ENCODE measurements around the gene RPS4Y2. TPM values are rescaled to one million over a fixed set of nuclear protein-coding genes. Genes with fewer than 3 reads are reported as not detected.

Gene RPS4Y2
- total and polyA plus RNA-seq, 2 of the 13 experiments (the other 11 are each of a cell fraction or from before 2014, with no cell fraction given), result not detected

GRCh38 chrY:20784965-20785364 is 29.1 kb downstream of the RPS4Y2 start:
- no peak overlapping the region for H2AFZ ChIP-seq (ENCODE audit: low read length)
- no peaks in the 10 kb centered on the region for H3K36me3 ChIP-seq (replicated peaks in 1 of 2; ENCODE audit: control insufficient read depth in 1 of 2, insufficient read depth in 2 of 2, low read length in 2 of 2)
- H3K9me3 ChIP-seq (ENCODE audit: low read length), result no peaks in the 10 kb centered on the region
- WGBS (ENCODE audit: low lambda C conversion rate), result 0% methylated on average over 1 of the region's 1 CpG
- no peak for ATAC-seq
- no peak overlapping the region for H3K4me3 ChIP-seq (replicated peaks in 1 of 3; ENCODE audit: insufficient read depth in 1 of 3, low read depth in 2 of 3, low read length in 3 of 3)
- H3K79me2 ChIP-seq (ENCODE audit: insufficient read depth, low read length), result no peaks in the 10 kb centered on the region
- no peak overlapping the region for H3K4me2 ChIP-seq (ENCODE audit: low read depth, low read length)
- DNase-seq (ENCODE audit: low spot score), result no peak
- no peak for FAIRE-seq
- ChIA-PET CTCF (ENCODE audit: low intra/inter-chr PET ratio, low total read pairs) (no interaction called here), POLR2A (no interaction called here)
- H3K27me3 ChIP-seq (ENCODE audit: control insufficient read depth in 1 of 2, insufficient read depth in 2 of 2, low read length in 2 of 2), result no peaks in the 10 kb centered on the region
- no peaks in the 10 kb centered on the region for H3K4me1 ChIP-seq (ENCODE audit: insufficient read depth, low read length)
- no peak overlapping the region for H3K9ac ChIP-seq (ENCODE audit: insufficient read depth, low read depth, low read length)
- no peak for TF ChIP-seq ZEB1 (IDR thresholded peaks at IDR 0.05; ENCODE audit: insufficient replicate concordance, low read depth)
- no peak for TF ChIP-seq ZNF709 (CRISPR knock-in tag; IDR thresholded peaks at IDR 0.05)
- no peak for TF ChIP-seq TOPORS (CRISPR knock-in tag; IDR thresholded peaks at IDR 0.05)
- no peak for TF ChIP-seq MLX (CRISPR knock-in tag; IDR thresholded peaks at IDR 0.05)
- no peak for TF ChIP-seq DRAP1 (CRISPR knock-in tag; IDR thresholded peaks at IDR 0.05)
- no peak for TF ChIP-seq CBX5 (CRISPR knock-in tag; IDR thresholded peaks at IDR 0.05; ENCODE audit: borderline replicate concordance)
- no peak overlapping the region for H3K27ac ChIP-seq (ENCODE audit: extremely low read length, insufficient read depth, low read length)
- intact Hi-C loops (cut with micrococcal nuclease; ENCODE audit: unreplicated experiment), result no loop called here
- no peaks in the 10 kb centered on the region for H4K20me1 ChIP-seq (ENCODE audit: insufficient read depth, low read length)
- BruUV-seq (replicated peaks), result no TSS peak
- in situ Hi-C loops (cut with HindIII; ENCODE audit: extremely low pct_ligation_motif_present, low pct_unique_long_range_greater_than_20kb), result no loop called here

GRCh38 chrY:20787076-20787475 is 31.2 kb downstream of the RPS4Y2 start:
- Histone ChIP-seq H4K20me1 (ENCODE audit: insufficient read depth, low read length) (no peaks in the 10 kb centered on the region), H3K9me3 (ENCODE audit: low read length) (no peaks in the 10 kb centered on the region), H2AFZ (ENCODE audit: low read length) (no peak overlapping the region), H3K4me2 (ENCODE audit: low read depth, low read length) (no peak overlapping the region), H3K9ac (ENCODE audit: insufficient read depth, low read depth, low read length) (no peak overlapping the region), H3K27me3 (ENCODE audit: control insufficient read depth in 1 of 2, insufficient read depth in 2 of 2, low read length in 2 of 2) (no peaks in the 10 kb centered on the region), H3K79me2 (ENCODE audit: insufficient read depth, low read length) (no peaks in the 10 kb centered on the region), H3K4me1 (ENCODE audit: insufficient read depth, low read length) (no peaks in the 10 kb centered on the region), H3K36me3 (replicated peaks in 1 of 2; ENCODE audit: control insufficient read depth in 1 of 2, insufficient read depth in 2 of 2, low read length in 2 of 2) (no peaks in the 10 kb centered on the region), H3K4me3 (replicated peaks in 1 of 3; ENCODE audit: insufficient read depth in 1 of 3, low read depth in 2 of 3, low read length in 3 of 3) (no peak overlapping the region), H3K27ac (ENCODE audit: extremely low read length, insufficient read depth, low read length) (no peak overlapping the region)
- ChIA-PET POLR2A (no interaction called here), CTCF (ENCODE audit: low intra/inter-chr PET ratio, low total read pairs) (no interaction called here)
- ATAC-seq, result no peak
- 38% methylated on average over 3 of the region's 3 CpGs for WGBS (ENCODE audit: low lambda C conversion rate)
- in situ Hi-C loops (cut with HindIII; ENCODE audit: extremely low pct_ligation_motif_present, low pct_unique_long_range_greater_than_20kb), result no loop called here
- FAIRE-seq, result no peak
- BruUV-seq (replicated peaks), result no TSS peak
- intact Hi-C loops (cut with micrococcal nuclease; ENCODE audit: unreplicated experiment), result no loop called here
- DNase-seq (ENCODE audit: low spot score), result no peak
- no peak for TF ChIP-seq ZNF138 (CRISPR knock-in tag; IDR thresholded peaks at IDR 0.05; ENCODE audit: low read depth)
- no peak for TF ChIP-seq HMGXB3 (CRISPR knock-in tag; IDR thresholded peaks at IDR 0.05; ENCODE audit: borderline replicate concordance)
- no peak for TF ChIP-seq KMT2A (CRISPR knock-in tag; IDR thresholded peaks at IDR 0.05)
- no peak for TF ChIP-seq ZNF33B (CRISPR knock-in tag; IDR thresholded peaks at IDR 0.05)
- no peak for TF ChIP-seq CCAR2 (optimal IDR thresholded peaks at IDR 0.05; ENCODE audit: low read depth, low read length)
- no peak for TF ChIP-seq HNRNPLL (IDR thresholded peaks at IDR 0.05; ENCODE audit: low read depth, low read length, poor library complexity, severe bottlenecking)
- TF ChIP-seq ZNF484 (CRISPR knock-in tag; IDR thresholded peaks at IDR 0.05; ENCODE audit: borderline replicate concordance, low read depth), result no peak
- TF ChIP-seq MIXL1 (CRISPR knock-in tag; IDR thresholded peaks at IDR 0.05), result no peak
- TF ChIP-seq THAP7 (CRISPR knock-in tag; IDR thresholded peaks at IDR 0.05), result no peak

Data from HepG2 (cell line).